Astrocyte (in vitro differentiated cells and primary cell): Measurements from ENCODE around the gene FETUB. TPM values are rescaled to one million over a fixed set of nuclear protein-coding genes. Genes with fewer than 3 reads are reported as not detected.

ENCODE experiments used
- DNase-seq: peaks from one replicate; pipeline ENCODE4 v3.0.0-alpha.2; 2010; ENCODE audit warnings: low read depth
- FAIRE-seq: peaks from 2 replicates; lab custom pipeline; 2011; peaks lifted over from hg19 to GRCh38; lab: Jason Lieb, UNC
- H2AFZ ChIP-seq: 2 replicates; pipeline ENCODE4 v1.6.0; 2012; ENCODE audit warnings: low read depth, low read length, inconsistent platforms
- H3K27ac ChIP-seq: 2 replicates; pipeline ENCODE4 v1.5.1; 2011; ENCODE audit warnings: low read depth, low read length, inconsistent platforms
- H3K27me3 ChIP-seq: 2 replicates; pipeline ENCODE4 v1.6.0; 2011; ENCODE audit warnings: low read length, inconsistent platforms; ENCODE audit not compliant: insufficient read depth
- H3K36me3 ChIP-seq: 2 replicates; pipeline ENCODE4 v1.5.1; 2011; ENCODE audit warnings: low read length, inconsistent platforms; ENCODE audit not compliant: insufficient read depth
- H3K4me1 ChIP-seq: 2 replicates; pipeline ENCODE4 v1.5.1; 2011; ENCODE audit warnings: low read length, inconsistent platforms; ENCODE audit not compliant: insufficient read depth
- H3K4me2 ChIP-seq: 2 replicates; pipeline ENCODE4 v1.6.0; 2012; ENCODE audit warnings: low read length, inconsistent platforms
- H3K4me3 ChIP-seq: 2 replicates; pipeline ENCODE4 v1.5.1; 2011; ENCODE audit warnings: low read depth, mild to moderate bottlenecking, low read length, inconsistent platforms; ENCODE audit not compliant: insufficient read depth
- H3K79me2 ChIP-seq: 2 replicates; pipeline ENCODE4 v1.6.0; 2012; ENCODE audit warnings: mild to moderate bottlenecking, low read length, inconsistent platforms; ENCODE audit not compliant: insufficient read depth
- H3K9ac ChIP-seq: 2 replicates; pipeline ENCODE4 v1.6.0; 2012; ENCODE audit warnings: mild to moderate bottlenecking, low read length, inconsistent platforms
- H3K9me3 ChIP-seq: 2 replicates; pipeline ENCODE4 v1.5.1; 2012; ENCODE audit warnings: low read depth, mild to moderate bottlenecking, low read length, inconsistent platforms; ENCODE audit not compliant: insufficient read depth
- H4K20me1 ChIP-seq: 2 replicates; pipeline ENCODE4 v1.6.0; 2012; ENCODE audit warnings: low read length, inconsistent platforms; ENCODE audit not compliant: insufficient read depth
- H3K27ac Mint-ChIP-seq: one replicate; pipeline ENCODE4 v1.8.0; 2021; ENCODE audit warnings: mild to moderate bottlenecking, mixed read lengths; ENCODE audit not compliant: unreplicated experiment
- H3K27me3 Mint-ChIP-seq: one replicate; pipeline ENCODE4 v1.8.0; 2021; ENCODE audit warnings: low read depth, mixed read lengths; ENCODE audit not compliant: unreplicated experiment
- H3K36me3 Mint-ChIP-seq: one replicate; pipeline ENCODE4 v1.8.0; 2021; ENCODE audit warnings: low read depth, mixed read lengths; ENCODE audit not compliant: unreplicated experiment
- H3K4me1 Mint-ChIP-seq: one replicate; pipeline ENCODE4 v1.8.0; 2021; ENCODE audit warnings: low read depth, mixed read lengths; ENCODE audit not compliant: unreplicated experiment
- H3K4me3 Mint-ChIP-seq: one replicate; pipeline ENCODE4 v1.8.0; 2021; ENCODE audit warnings: mild to moderate bottlenecking, moderate library complexity, mixed read lengths; ENCODE audit not compliant: unreplicated experiment
- H3K9me3 Mint-ChIP-seq: one replicate; pipeline ENCODE4 v1.8.0; 2021; ENCODE audit warnings: mild to moderate bottlenecking, mixed read lengths; ENCODE audit not compliant: unreplicated experiment
- CTCF ChIP-seq: IDR thresholded peaks from 2 replicates; pipeline ENCODE4 v1.5.1; 2011; ENCODE audit warnings: low read depth, mild to moderate bottlenecking, inconsistent platforms, low read length, moderate library complexity; ENCODE audit not compliant: insufficient read depth
- EZH2 ChIP-seq: IDR thresholded peaks from 2 replicates; pipeline ENCODE4 v1.6.1; 2012; ENCODE audit warnings: mild to moderate bottlenecking, low read length, inconsistent platforms; ENCODE audit not compliant: insufficient read depth
- total RNA-seq: library from RNA; stranded (reverse); gene quantifications from 2 replicates; pipeline ENCODE4 v1.2.1, GENCODE V29; 2021

Gene FETUB
- total RNA-seq, 1 donor from 2014 or later, result not detected

DNA sequence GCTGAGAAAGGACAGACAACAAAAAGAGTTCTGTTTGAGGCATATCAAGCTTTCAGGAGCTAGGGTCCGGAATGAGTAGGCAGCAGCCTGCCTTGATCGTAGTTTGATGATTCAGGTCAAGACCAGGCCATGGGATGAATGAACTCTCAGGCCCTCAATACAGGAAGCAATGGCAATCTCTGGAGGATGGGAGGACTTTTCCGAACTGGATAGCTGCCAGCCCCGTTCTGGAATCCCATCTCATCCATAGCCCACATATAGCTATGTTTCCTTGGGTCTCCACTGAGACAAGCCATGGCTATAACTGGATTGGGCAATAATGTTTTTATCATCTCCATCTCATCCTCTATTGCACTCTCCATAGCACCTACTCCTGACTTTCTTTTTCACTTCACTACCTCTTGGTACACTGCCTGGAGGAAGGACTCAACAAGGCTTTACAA is 14.6 kb upstream of the FETUB start:
- no peak overlapping the region for H3K9ac ChIP-seq
- DNase-seq, result no peak
- Mint-ChIP-seq H3K9me3 (no peaks in the 10 kb centered on the region), H3K27me3 (peaks cover 18% of the 10 kb centered on the region), H3K27ac (no peak overlapping the region), H3K4me1 (no peaks in the 10 kb centered on the region), H3K4me3 (no peak overlapping the region), H3K36me3 (no peaks in the 10 kb centered on the region)
- peaks cover 14% of the 10 kb centered on the region for H3K27me3 ChIP-seq
- H3K36me3 ChIP-seq, result no peaks in the 10 kb centered on the region
- H3K9me3 ChIP-seq, result no peaks in the 10 kb centered on the region
- no peak overlapping the region for H3K27ac ChIP-seq
- H4K20me1 ChIP-seq, result no peaks in the 10 kb centered on the region
- no peaks in the 10 kb centered on the region for H3K79me2 ChIP-seq
- no peak overlapping the region for H3K4me3 ChIP-seq
- no peak overlapping the region for H3K4me2 ChIP-seq
- H2AFZ ChIP-seq, result no peak overlapping the region
- FAIRE-seq, result no peak
- no peaks in the 10 kb centered on the region for H3K4me1 ChIP-seq
- no peak for TF ChIP-seq CTCF
- TF ChIP-seq EZH2, result no peak

DNA sequence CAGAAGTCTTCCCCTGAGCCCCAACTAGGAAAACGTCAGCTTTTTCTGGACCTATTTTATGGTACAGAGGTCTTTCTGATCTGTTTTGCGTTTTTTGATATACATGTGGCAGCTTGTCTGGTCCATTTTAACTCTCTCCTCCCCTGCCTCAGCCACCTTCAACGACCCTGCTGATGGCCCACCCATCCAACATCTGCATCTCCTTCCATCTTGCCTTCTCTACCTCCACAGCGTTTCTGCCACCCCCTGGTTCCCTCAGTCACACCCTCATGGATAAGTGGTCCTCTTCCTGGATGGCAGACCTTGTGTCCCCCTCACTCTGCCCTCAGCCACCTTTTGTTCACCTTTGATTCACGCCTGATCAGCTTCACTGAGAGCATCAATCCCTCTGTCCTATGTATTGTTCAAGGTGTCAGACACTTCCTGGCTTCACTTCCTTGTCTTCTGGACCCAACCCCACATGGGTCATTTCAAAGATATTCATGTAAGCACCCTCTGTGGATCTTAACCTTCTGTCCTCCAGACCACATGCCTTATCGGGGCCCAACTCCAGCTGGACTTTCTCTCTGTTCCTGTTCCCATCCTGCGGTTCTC is 13.8 kb upstream of the FETUB start:
- Histone ChIP-seq H3K9me3 (no peaks in the 10 kb centered on the region), H3K36me3 (no peaks in the 10 kb centered on the region), H4K20me1 (no peaks in the 10 kb centered on the region), H3K4me2 (no peak overlapping the region), H3K79me2 (no peaks in the 10 kb centered on the region), H3K4me3 (no peak overlapping the region), H3K9ac (no peak overlapping the region), H3K4me1 (no peaks in the 10 kb centered on the region), H3K27me3 (peaks cover 14% of the 10 kb centered on the region), H2AFZ (no peak overlapping the region), H3K27ac (no peak overlapping the region)
- no peak overlapping the region for H3K27ac Mint-ChIP-seq
- peaks cover 17% of the 10 kb centered on the region for H3K27me3 Mint-ChIP-seq
- no peak for DNase-seq
- no peaks in the 10 kb centered on the region for H3K9me3 Mint-ChIP-seq
- no peak for FAIRE-seq
- no peak for TF ChIP-seq EZH2
- no peak for TF ChIP-seq CTCF
- no peak overlapping the region for H3K4me3 Mint-ChIP-seq
- H3K36me3 Mint-ChIP-seq, result no peaks in the 10 kb centered on the region
- H3K4me1 Mint-ChIP-seq, result no peaks in the 10 kb centered on the region

GRCh38 chr3:186627852-186628414 is 12.3 kb upstream of the FETUB start:
- Mint-ChIP-seq H3K27ac (no peak overlapping the region), H3K36me3 (no peaks in the 10 kb centered on the region), H3K4me3 (no peak overlapping the region), H3K27me3 (peaks cover 13% of the 10 kb centered on the region), H3K4me1 (no peaks in the 10 kb centered on the region), H3K9me3 (no peaks in the 10 kb centered on the region)
- H3K27ac ChIP-seq, result no peak overlapping the region
- no peaks in the 10 kb centered on the region for H3K4me1 ChIP-seq
- no peak for TF ChIP-seq EZH2
- TF ChIP-seq CTCF, result no peak
- FAIRE-seq (no peak), DNase-seq (no peak)
- no peaks in the 10 kb centered on the region for H3K36me3 ChIP-seq
- no peak overlapping the region for H2AFZ ChIP-seq
- no peaks in the 10 kb centered on the region for H3K79me2 ChIP-seq
- no peaks in the 10 kb centered on the region for H3K9me3 ChIP-seq
- peaks cover 6% of the 10 kb centered on the region for H3K27me3 ChIP-seq
- no peak overlapping the region for H3K4me2 ChIP-seq
- H4K20me1 ChIP-seq, result no peaks in the 10 kb centered on the region
- H3K9ac ChIP-seq, result no peak overlapping the region
- H3K4me3 ChIP-seq, result no peak overlapping the region
